Transverse colon (tissue), 3 donors: Measurements from ENCODE around the gene GRHPR.
A peak's percentile ranks its signal among the peaks of the same experiment; 100 is the strongest.

Experiments used
- EP300 ChIP-seq: sonication (generic); formaldehyde crosslinking; IDR thresholded peaks from one replicate; pipeline ENCODE4 v1.6.1; 2017; ENCODE audit warnings: antibody characterized with exemption, low read depth
- POLR2A ChIP-seq: fragments of 450-650 bp; IDR thresholded peaks from one replicate; pipeline ENCODE4 v1.6.1; 2016; ENCODE audit warnings: antibody characterized with exemption, mild to moderate bottlenecking, moderate library complexity
- TF ChIP-seq, protein P1 (sequence below), 5 experiments: fragments of 200-600 bp in 3 of 5; fragments of 450-650 bp in 2 of 5; sonication (generic) in 3 of 5; IDR thresholded peaks; 1 replicate in 2 of 5; 2 replicates in 3 of 5; pipeline ENCODE4 v1.5.1; 2016 to 2017; ENCODE audit warnings: antibody characterized with exemption in 5 of 5, inconsistent platforms in 3 of 5, mild to moderate bottlenecking in 2 of 5, moderate library complexity in 1 of 5

DNA sequence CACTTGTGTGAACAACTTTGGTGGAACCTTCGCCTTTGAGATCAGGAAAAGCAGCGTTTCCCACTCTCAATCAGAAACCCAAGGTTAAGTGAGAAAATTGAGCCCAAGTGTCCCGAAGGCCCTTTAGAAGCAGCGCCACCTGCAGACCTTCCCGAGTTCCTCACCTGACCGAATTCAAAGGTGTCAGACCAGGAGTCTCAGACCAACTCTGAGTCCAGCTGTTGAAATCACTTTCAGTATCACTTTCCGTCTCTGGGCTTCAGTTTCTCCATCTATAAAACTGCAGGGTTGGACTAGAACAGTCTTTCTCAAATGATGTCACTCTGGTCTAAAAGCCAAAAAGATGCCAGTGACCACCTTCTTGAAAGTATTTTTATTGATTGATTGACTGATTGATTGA lies 31.7 kb upstream of the GRHPR start:
- TF ChIP-seq, protein P1, sequence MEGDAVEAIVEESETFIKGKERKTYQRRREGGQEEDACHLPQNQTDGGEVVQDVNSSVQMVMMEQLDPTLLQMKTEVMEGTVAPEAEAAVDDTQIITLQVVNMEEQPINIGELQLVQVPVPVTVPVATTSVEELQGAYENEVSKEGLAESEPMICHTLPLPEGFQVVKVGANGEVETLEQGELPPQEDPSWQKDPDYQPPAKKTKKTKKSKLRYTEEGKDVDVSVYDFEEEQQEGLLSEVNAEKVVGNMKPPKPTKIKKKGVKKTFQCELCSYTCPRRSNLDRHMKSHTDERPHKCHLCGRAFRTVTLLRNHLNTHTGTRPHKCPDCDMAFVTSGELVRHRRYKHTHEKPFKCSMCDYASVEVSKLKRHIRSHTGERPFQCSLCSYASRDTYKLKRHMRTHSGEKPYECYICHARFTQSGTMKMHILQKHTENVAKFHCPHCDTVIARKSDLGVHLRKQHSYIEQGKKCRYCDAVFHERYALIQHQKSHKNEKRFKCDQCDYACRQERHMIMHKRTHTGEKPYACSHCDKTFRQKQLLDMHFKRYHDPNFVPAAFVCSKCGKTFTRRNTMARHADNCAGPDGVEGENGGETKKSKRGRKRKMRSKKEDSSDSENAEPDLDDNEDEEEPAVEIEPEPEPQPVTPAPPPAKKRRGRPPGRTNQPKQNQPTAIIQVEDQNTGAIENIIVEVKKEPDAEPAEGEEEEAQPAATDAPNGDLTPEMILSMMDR (IDR thresholded peaks at IDR 0.05) = peak; percentile 37 to 54 (median 39)
- TF ChIP-seq POLR2A = no peak
- TF ChIP-seq EP300 = no peak
